Esophagus (tissue), 2 donors: Measurements from ENCODE around the gene CCNT1. TPM values are rescaled to one million over a fixed set of nuclear protein-coding genes. Genes with fewer than 3 reads are reported as not detected.

ENCODE experiments used
- H3K27ac ChIP-seq, 2 donors: one replicate each; pipeline ENCODE4 v1.5.1; 2013; ENCODE audit warnings: low read depth in 2 of 2, mild to moderate bottlenecking in 2 of 2, inconsistent platforms in 1 of 2, low read length in 1 of 2, moderate library complexity in 1 of 2
- H3K27me3 ChIP-seq, 2 donors: one replicate each; pipeline ENCODE4 v1.6.1; 2013; ENCODE audit warnings: low read length in 2 of 2, control low read depth in 1 of 2, mild to moderate bottlenecking in 1 of 2; ENCODE audit not compliant: insufficient read depth in 2 of 2, control insufficient read depth in 1 of 2
- H3K36me3 ChIP-seq, 2 donors: one replicate each; pipeline ENCODE4 v1.6.1; 2013; ENCODE audit warnings: low read length in 1 of 2; ENCODE audit not compliant: control insufficient read depth in 2 of 2, insufficient read depth in 2 of 2
- H3K4me1 ChIP-seq, 2 donors: one replicate each; pipeline ENCODE4 v1.6.1; 2013; ENCODE audit warnings: low read length in 1 of 2; ENCODE audit not compliant: control insufficient read depth in 2 of 2, insufficient read depth in 2 of 2
- H3K4me3 ChIP-seq, 2 donors: one replicate each; pipeline ENCODE4 v1.5.1; 2013; ENCODE audit warnings: low read length in 2 of 2, mild to moderate bottlenecking in 2 of 2, low read depth in 1 of 2, moderate library complexity in 1 of 2
- H3K9me3 ChIP-seq, 2 donors: one replicate each; pipeline ENCODE4 v1.6.1; 2013; ENCODE audit warnings: mild to moderate bottlenecking in 2 of 2, low read depth in 1 of 2, low read length in 1 of 2, moderate library complexity in 1 of 2; ENCODE audit not compliant: control insufficient read depth in 2 of 2, insufficient read depth in 1 of 2
- WGBS, 2 donors: extraction: QIAGEN DNeasy Blood & Tissue Kit; methylation state at CpG; one replicate each; pipeline ENCODE4 v1.1.7; 2013; 5-methylcytosine and 5-hydroxymethylcytosine counted together
- polyA plus RNA-seq, 2 donors: library from polyadenylated mRNA; stranded (reverse); fragments of 200-250 nt; gene quantifications; one replicate each; pipeline ENCODE4 v1.2.3, GENCODE V29; 2013
- donor health status: healthy with polysubstance abuse.
- donor health status: Bipolar disorder and iron deficiency.

Gene CCNT1
- polyA plus RNA-seq, 2 donors, result 3.2 to 3.6 TPM

- no peak overlapping the region for H3K27ac ChIP-seq
- no peaks in the 10 kb centered on the region for H3K27me3 ChIP-seq
- H3K9me3 ChIP-seq, result no peaks in the 10 kb centered on the region
- peaks cover 14 to 15% of the 10 kb centered on the region in 2 donors for H3K36me3 ChIP-seq
- WGBS, 2 donors, result 86 to 96% methylated on average over 2 of the region's 2 CpGs
- no peaks in the 10 kb centered on the region for H3K4me1 ChIP-seq
- no peak overlapping the region for H3K4me3 ChIP-seq
Measured at GRCh38 chr12:48695859-48696258, 20.6 kb downstream of the CCNT1 start.

DNA sequence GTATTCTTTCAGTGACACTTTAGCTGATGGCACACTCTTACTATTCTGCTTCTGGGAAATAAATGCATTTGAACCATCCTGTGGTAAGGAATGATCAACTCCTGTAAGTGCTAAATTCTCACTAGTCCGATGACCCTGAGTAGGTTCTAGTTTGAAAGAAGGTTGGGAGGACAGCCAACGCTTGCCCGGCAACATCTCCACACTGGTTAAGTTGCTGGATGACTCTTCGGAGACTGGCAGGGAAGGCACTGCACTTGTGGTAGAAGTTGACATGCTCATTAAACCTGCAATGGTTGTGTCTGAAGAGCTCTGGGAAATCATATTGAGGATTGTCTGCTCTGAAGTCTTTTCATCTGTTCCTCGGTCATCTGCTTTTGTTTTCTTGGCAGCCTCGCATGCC, 22.5 kb downstream of the CCNT1 start:
- no peaks in the 10 kb centered on the region for H3K4me1 ChIP-seq
- WGBS, 2 donors, result 95 to 97% methylated on average over 6 of the region's 6 CpGs
- H3K9me3 ChIP-seq, result no peaks in the 10 kb centered on the region
- peaks cover 14 to 15% of the 10 kb centered on the region in 2 donors for H3K36me3 ChIP-seq
- no peaks in the 10 kb centered on the region for H3K27me3 ChIP-seq
- no peak overlapping the region for H3K27ac ChIP-seq
- no peak overlapping the region for H3K4me3 ChIP-seq

GRCh38 chr12:48693572-48693971, 22.9 kb downstream of the CCNT1 start:
- H3K36me3 ChIP-seq, result peaks cover 14 to 15% of the 10 kb centered on the region in 2 donors
- no peaks in the 10 kb centered on the region for H3K27me3 ChIP-seq
- WGBS, 2 donors, result 92 to 94% methylated on average over 6 of the region's 6 CpGs

GRCh38 chr12:48691826-48692487, 24.6 kb downstream of the CCNT1 start:
- H3K9me3 ChIP-seq, result no peaks in the 10 kb centered on the region
- H3K27me3 ChIP-seq, result no peaks in the 10 kb centered on the region
- WGBS, 2 donors, result 55 to 61% methylated on average over 2 of the region's 2 CpGs
- H3K4me1 ChIP-seq, result no peaks in the 10 kb centered on the region
- H3K36me3 ChIP-seq, result peaks cover 14 to 15% of the 10 kb centered on the region in 2 donors
- no peak overlapping the region for H3K27ac ChIP-seq
- H3K4me3 ChIP-seq, result no peak overlapping the region

More at GRCh38 chr12:48693572-48693971, 22.9 kb downstream of the CCNT1 start:
- H3K4me1 ChIP-seq, result no peaks in the 10 kb centered on the region
- H3K9me3 ChIP-seq, result no peaks in the 10 kb centered on the region
- H3K4me3 ChIP-seq, result no peak overlapping the region
- H3K27ac ChIP-seq, result no peak overlapping the region

DNA sequence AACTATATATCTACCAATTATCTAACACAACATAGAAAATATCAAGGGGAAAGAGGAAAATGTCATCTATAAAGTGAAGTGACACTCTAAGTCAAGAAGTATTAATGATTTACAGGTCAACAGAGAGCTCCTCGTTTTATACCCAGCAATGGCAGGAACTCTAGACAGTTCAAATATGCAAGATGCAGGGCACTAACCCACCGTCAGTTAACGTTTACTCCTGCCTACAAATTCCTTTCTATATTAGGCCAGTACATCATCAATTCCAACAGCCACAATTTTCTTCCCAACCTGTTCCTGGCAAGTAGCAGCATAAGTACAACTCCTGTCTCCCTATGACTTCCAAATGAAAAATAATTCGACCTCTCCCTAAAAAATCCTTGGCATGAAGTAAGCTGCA, 25.5 kb downstream of the CCNT1 start:
- H3K27ac ChIP-seq, result no peak overlapping the region
- no peaks in the 10 kb centered on the region for H3K9me3 ChIP-seq
- H3K36me3 ChIP-seq, result peaks cover 13 to 14% of the 10 kb centered on the region in 2 donors
- no peaks in the 10 kb centered on the region for H3K27me3 ChIP-seq
- no peaks in the 10 kb centered on the region for H3K4me1 ChIP-seq
- no peak overlapping the region for H3K4me3 ChIP-seq
- WGBS, 2 donors, result 60 to 69% methylated on average over 4 of the region's 4 CpGs

- H3K27me3 ChIP-seq, result no peaks in the 10 kb centered on the region
- H3K9me3 ChIP-seq, result no peaks in the 10 kb centered on the region
- H3K27ac ChIP-seq, result no peak overlapping the region
- no peaks in the 10 kb centered on the region for H3K4me1 ChIP-seq
- H3K4me3 ChIP-seq, result no peak overlapping the region
- peaks cover 13 to 14% of the 10 kb centered on the region in 2 donors for H3K36me3 ChIP-seq
- WGBS, 2 donors, result 80 to 82% methylated on average over 4 of the region's 4 CpGs
Measured at GRCh38 chr12:48690436-48690835, 26.1 kb downstream of the CCNT1 start.

GRCh38 chr12:48688836-48689235, 27.7 kb downstream of the CCNT1 start:
- H3K4me1 ChIP-seq, result no peaks in the 10 kb centered on the region
- 47 to 56% methylated on average over 1 of the region's 1 CpG for WGBS, 2 donors
- peaks cover 9 to 10% of the 10 kb centered on the region in 2 donors for H3K36me3 ChIP-seq

GRCh38 chr12:48687592-48687991, 28.9 kb downstream of the CCNT1 start:
- Histone ChIP-seq H3K4me3 (no peak overlapping the region), H3K9me3 (no peaks in the 10 kb centered on the region), H3K36me3 (no peaks in the 10 kb centered on the region), H3K4me1 (no peaks in the 10 kb centered on the region), H3K27me3 (no peaks in the 10 kb centered on the region), H3K27ac (no peak overlapping the region)
- 78 to 82% methylated on average over 4 of the region's 4 CpGs for WGBS, 2 donors

More at GRCh38 chr12:48688836-48689235, 27.7 kb downstream of the CCNT1 start:
- Histone ChIP-seq H3K4me3 (no peak overlapping the region), H3K27ac (no peak overlapping the region), H3K27me3 (no peaks in the 10 kb centered on the region), H3K9me3 (no peaks in the 10 kb centered on the region)

DNA sequence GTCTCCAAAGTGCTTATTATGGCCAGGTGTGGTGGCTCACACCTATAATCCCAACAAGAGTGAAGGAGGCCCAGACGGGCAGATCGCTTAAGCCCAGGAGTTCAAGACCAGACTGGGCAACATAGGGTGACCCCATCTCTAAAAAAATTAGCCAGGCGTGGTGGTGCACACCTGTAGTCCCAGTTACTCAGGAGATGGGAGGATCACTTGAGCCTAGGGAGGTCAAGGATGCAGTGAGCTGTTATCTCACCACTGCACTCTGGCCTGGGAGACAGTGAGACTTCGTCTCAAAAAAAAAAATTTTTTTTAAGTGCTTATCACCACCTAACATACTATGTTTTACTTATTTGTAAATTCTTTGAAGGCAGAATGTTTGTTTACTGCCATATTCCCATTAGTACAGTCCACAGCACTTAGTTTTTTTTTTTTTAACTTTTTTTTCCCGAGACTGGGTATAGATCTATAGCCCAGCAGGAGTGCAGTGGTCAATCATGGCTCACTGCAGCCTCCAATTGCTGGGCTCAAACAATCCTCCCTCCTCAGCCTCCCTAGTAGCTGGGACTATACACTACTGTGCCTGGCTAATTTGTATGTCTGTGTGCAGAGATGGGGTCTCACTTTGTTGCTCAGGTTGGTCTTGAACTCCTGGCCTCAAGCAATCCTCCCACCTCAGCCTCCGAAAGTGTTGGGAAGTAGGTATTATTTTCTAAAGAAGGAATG, 29.7 kb downstream of the CCNT1 start:
- WGBS, 2 donors, result 92% methylated on average over 6 of the region's 6 CpGs
- H3K4me1 ChIP-seq, result no peaks in the 10 kb centered on the region
- H3K4me3 ChIP-seq, result no peak overlapping the region
- H3K27ac ChIP-seq, result no peak overlapping the region
- no peaks in the 10 kb centered on the region for H3K9me3 ChIP-seq
- H3K27me3 ChIP-seq, result no peaks in the 10 kb centered on the region
- H3K36me3 ChIP-seq, result no peaks in the 10 kb centered on the region
